ENCODE data around the gene SERPINF2.
"Not testable (repeated sequence)": the region's sequence is repeated elsewhere in the genome, so short reads cannot be mapped to it uniquely, and the experiment has no call there.

SERPINF2 gene

GRCh38 chr17:1742371-1743087 lies at the start of gene SERPINF2:
Gene SERPINF2 (plus strand): TSS chr17:1742871. CDS start chr17:1744996, 2,125 bp downstream.
- no peak for DNase-seq

GRCh38 chr17:1693339-1693738 lies 49.3 kb upstream of the SERPINF2 start:
- no peak for DNase-seq

- no peak for DNase-seq
Measured at GRCh38 chr17:1695365-1695764, 47.3 kb upstream of the SERPINF2 start.

GRCh38 chr17:1697681-1698080 lies 45.0 kb upstream of the SERPINF2 start:
- DNase-seq, result no peak

- DNase-seq, result not testable (repeated sequence)
Measured at GRCh38 chr17:1699891-1700290, 42.8 kb upstream of the SERPINF2 start.

GRCh38 chr17:1703063-1703462 lies 39.6 kb upstream of the SERPINF2 start:
- DNase-seq, result no peak

- no peak for DNase-seq
Measured at GRCh38 chr17:1705004-1705403, 37.7 kb upstream of the SERPINF2 start.

- no peak for DNase-seq
Measured at GRCh38 chr17:1707107-1707506, 35.6 kb upstream of the SERPINF2 start.

- DNase-seq, result not testable (repeated sequence)
Measured at GRCh38 chr17:1708791-1709346, 33.8 kb upstream of the SERPINF2 start.

- DNase-seq, result no peak
Measured at GRCh38 chr17:1709403-1709951, 33.2 kb upstream of the SERPINF2 start.

GRCh38 chr17:1709971-1710806 lies 32.5 kb upstream of the SERPINF2 start, which contains the start of gene TLCD2:
Gene TLCD2 (minus strand): TSS chr17:1710377. CDS start chr17:1710242, 135 bp downstream.
- DNase-seq, result no peak

- DNase-seq, result no peak
Measured at GRCh38 chr17:1710807-1711553, 31.7 kb upstream of the SERPINF2 start.

- DNase-seq, result no peak
Measured at GRCh38 chr17:1711804-1712203, 30.9 kb upstream of the SERPINF2 start.

GRCh38 chr17:1712271-1712670 lies 30.4 kb upstream of the SERPINF2 start:
- no peak for DNase-seq

GRCh38 chr17:1713160-1713877 lies 29.4 kb upstream of the SERPINF2 start:
- DNase-seq, result no peak

- DNase-seq, result no peak
Measured at GRCh38 chr17:1713878-1714426, 28.7 kb upstream of the SERPINF2 start.

- no peak for DNase-seq
Measured at GRCh38 chr17:1714427-1714979, 28.2 kb upstream of the SERPINF2 start.

- peak; percentile 57 for DNase-seq
Measured at GRCh38 chr17:1714980-1715802, 27.5 kb upstream of the SERPINF2 start.

GRCh38 chr17:1715803-1716075 lies 26.9 kb upstream of the SERPINF2 start:
- DNase-seq, result no peak

GRCh38 chr17:1716076-1716911 lies 26.4 kb upstream of the SERPINF2 start:
- DNase-seq, result peak; percentile 100

Data from activated T-cell treated with anti-CD3 and anti-CD28 coated beads, Interleukin-2, amount 50 U/mL, for 1 hour (primary cell).